HCT116 (cell line): ENCODE data around the gene CATSPERZ. TPM values are rescaled to one million over a fixed set of nuclear protein-coding genes. Genes with fewer than 3 reads are reported as not detected.

Source experiments
- ATAC-seq: fragments of 200-7000 bp; cut with Tn5 transposase; 2 replicates; pipeline ENCODE4 v1.9.1; 2020; ENCODE audit warnings: mild to moderate bottlenecking, moderate library complexity
- BruUV-seq: library from RNA; stranded (reverse); fragments of 400-500 nt; replicated peaks from 2 replicates; lab custom pipeline; 2021; lab: Mats Ljungman, UMichigan
- CTCF ChIA-PET: fragments of 300-600 bp; sonication (Branson Sonifier 250); formaldehyde crosslinking; loops from one replicate; lab custom pipeline; 2021; ENCODE audit warnings: antibody characterized with exemption; lab: Charles Lee
- POLR2A ChIA-PET: fragments of 300-600, 350-600 bp; sonication (Branson Sonifier 250); formaldehyde crosslinking; loops from one replicate; lab custom pipeline; 2021; ENCODE audit warnings: antibody characterized with exemption; lab: Charles Lee
- RAD21 ChIA-PET, 2 experiments: fragments of 300-600 bp; sonication (Branson Sonifier 250); formaldehyde crosslinking; loops; one replicate each; lab custom pipeline; 2023; ENCODE audit warnings: low total read pairs in 2 of 2; ENCODE audit not compliant: uncharacterized antibody in 2 of 2, unreplicated experiment in 2 of 2, low non-redundant PET in 1 of 2; lab: Charles Lee
- DNase-seq: peaks from one replicate; pipeline ENCODE4 v3.0.0-alpha.2; 2010; ENCODE audit warnings: low read depth, low spot score
- H2AFZ ChIP-seq: fragments of 200-600 bp; shearing (Covaris generic), sonication (generic); 2 replicates; pipeline ENCODE4 v1.6.1; 2017; ENCODE audit warnings: low read depth, mixed run types, mixed read lengths, antibody characterized with exemption, low read length; ENCODE audit not compliant: poor library complexity, severe bottlenecking
- H3K27ac ChIP-seq: 2 replicates; pipeline ENCODE4 v1.5.1; 2012; ENCODE audit warnings: low read depth, low read length
- H3K27me3 ChIP-seq: fragments of 200-600 bp; sonication (generic); 2 replicates; pipeline ENCODE4 v1.6.1; 2016; ENCODE audit warnings: mixed run types, low read length, mixed read lengths; ENCODE audit not compliant: insufficient read depth
- H3K36me3 ChIP-seq, 2 experiments: fragments of 200-500 bp in 1 of 2; fragments of 200-600 bp in 1 of 2; sonication (Bioruptor generic) in 1 of 2; sonication (generic) in 1 of 2; 2 replicates each; pipeline versions ENCODE4 v1.5.1 to v1.6.1; 2014 to 2016; ENCODE audit warnings: low read length in 2 of 2, inconsistent platforms in 1 of 2, mixed read lengths in 1 of 2, mixed run types in 1 of 2; ENCODE audit not compliant: insufficient read depth in 2 of 2, control insufficient read depth in 1 of 2
- H3K4me1 ChIP-seq, 2 experiments: fragments of 200-600 bp in 1 of 2; sonication (generic) in 1 of 2; 2 replicates each; pipeline versions ENCODE4 v1.5.1 to v1.6.1; 2012 to 2017; ENCODE audit warnings: low read length in 2 of 2, inconsistent platforms in 1 of 2, mild to moderate bottlenecking in 1 of 2, mixed read lengths in 1 of 2, mixed run types in 1 of 2, moderate library complexity in 1 of 2; ENCODE audit not compliant: insufficient read depth in 2 of 2, control insufficient read depth in 1 of 2
- H3K4me2 ChIP-seq: fragments of 200-600 bp; sonication (generic); 2 replicates; pipeline ENCODE4 v1.6.1; 2017; ENCODE audit warnings: mixed run types, low read length, mixed read lengths
- H3K4me3 ChIP-seq, 2 experiments: fragments of 200-600 bp in 1 of 2; sonication (generic) in 1 of 2; replicated peaks in 1 of 2; 2 replicates each; pipeline ENCODE4 v1.5.1; 2011 to 2016; ENCODE audit warnings: low read length in 2 of 2, control low read depth in 1 of 2, low read depth in 1 of 2, mild to moderate bottlenecking in 1 of 2, mixed read lengths in 1 of 2, mixed run types in 1 of 2
- H3K79me2 ChIP-seq: fragments of 200-600 bp; sonication (generic); 2 replicates; pipeline ENCODE4 v1.6.1; 2017; ENCODE audit warnings: mild to moderate bottlenecking, mixed run types, low read length, moderate library complexity, mixed read lengths; ENCODE audit not compliant: insufficient read depth
- H3K9ac ChIP-seq: fragments of 200-600 bp; sonication (generic); 2 replicates; pipeline ENCODE4 v1.6.1; 2016; ENCODE audit warnings: low read length, mixed read lengths
- H3K9me2 ChIP-seq: fragments of 200-600 bp; sonication (generic), shearing (Covaris generic); 2 replicates; pipeline ENCODE4 v1.6.1; 2017; ENCODE audit warnings: mixed run types, mild to moderate bottlenecking, moderate library complexity; ENCODE audit not compliant: insufficient read depth
- H3K9me3 ChIP-seq, 2 experiments: fragments of 200-500 bp in 1 of 2; fragments of 200-600 bp in 1 of 2; sonication (Bioruptor generic) in 1 of 2; sonication (generic) in 1 of 2; 2 replicates each; pipeline ENCODE4 v1.6.1; 2014 to 2017; ENCODE audit warnings: low read length in 2 of 2, mixed read lengths in 2 of 2, inconsistent platforms in 1 of 2, low read depth in 1 of 2, mild to moderate bottlenecking in 1 of 2, mixed run types in 1 of 2, moderate library complexity in 1 of 2; ENCODE audit not compliant: control insufficient read depth in 1 of 2, insufficient read depth in 1 of 2
- H4K20me1 ChIP-seq: fragments of 200-600 bp; sonication (generic), shearing (Covaris generic); 2 replicates; pipeline ENCODE4 v1.6.1; 2017; ENCODE audit warnings: mixed run types, mild to moderate bottlenecking, moderate library complexity; ENCODE audit not compliant: insufficient read depth
- CTCF ChIP-seq, 3 experiments: fragments of 200-600 bp in 1 of 3; sonication (generic) in 1 of 3; IDR thresholded peaks in 2 of 3; conservative IDR thresholded peaks in 1 of 3; 2 replicates each; pipeline ENCODE4 v1.5.1; 2012 to 2017; ENCODE audit warnings: low read depth in 2 of 3, low read length in 2 of 3, antibody characterized with exemption in 1 of 3, borderline replicate concordance in 1 of 3, control low read depth in 1 of 3, mild to moderate bottlenecking in 1 of 3, mixed read lengths in 1 of 3, mixed run types in 1 of 3, moderate library complexity in 1 of 3; ENCODE audit not compliant: insufficient read depth in 1 of 3
- FOSL1 ChIP-seq: IDR thresholded peaks from 2 replicates; pipeline ENCODE4 v1.6.1; 2012; ENCODE audit warnings: low read depth
- intact Hi-C: fragments of 100-400 bp; cut with micrococcal nuclease; formaldehyde crosslinking; loops from 2 replicates; pipeline ENCODE4 v1.10.0; 2022
- total RNA-seq: library from RNA; stranded (reverse); gene quantifications from one replicate; pipeline ENCODE4 v1.2.1, GENCODE V29; 2021; ENCODE audit not compliant: unreplicated experiment

Gene CATSPERZ
- total RNA-seq, 1 experiment from 2014 or later: 1.7 TPM

- no peaks in the 10 kb centered on the region for H3K9me2 ChIP-seq
- ATAC-seq (no peak), DNase-seq (no peak)
- H3K36me3 ChIP-seq: peaks cover 0 to 23% of the 10 kb centered on the region in 2 experiments; a peak in 2 of 4 replicates
- no peaks in the 10 kb centered on the region for H3K27me3 ChIP-seq
- no peak overlapping the region for H3K9ac ChIP-seq
- no TSS peak for BruUV-seq
- no peak overlapping the region for H3K4me3 ChIP-seq
- intact Hi-C loops: no loop called here
- H3K9me3 ChIP-seq: no peaks in the 10 kb centered on the region
- H3K4me2 ChIP-seq: no peak overlapping the region
- ChIA-PET CTCF (interaction anchor here (1.9 kb wide), 1 partner anchor 41 kb away, joined by 5 read pairs; no protein-coding TSS in a partner anchor), POLR2A (interaction anchor here (1.0 to 2.0 kb wide), 2 partner anchors 10 to 17 kb away, joined by 5 to 6 read pairs; no protein-coding TSS in a partner anchor), RAD21 (no interaction called here)
- peaks cover 44% of the 10 kb centered on the region for H3K79me2 ChIP-seq
- H3K4me1 ChIP-seq: peaks cover 13 to 38% of the 10 kb centered on the region in 2 experiments; a peak in 3 of 4 replicates
- H4K20me1 ChIP-seq: no peaks in the 10 kb centered on the region
- peak overlapping the region; percentile 83; the same call in 1 of the 2 replicates for H3K27ac ChIP-seq
- TF ChIP-seq FOSL1 (no peak), CTCF (IDR thresholded peaks at IDR 0.05 in 2 of 3, conservative IDR thresholded peaks at IDR 0.05 in 1 of 3; ENCODE audit: borderline replicate concordance in 1 of 3, insufficient read depth in 1 of 3, low read depth in 2 of 3, low read length in 2 of 3) (peak in 1 of 3 experiments; percentile 26; a peak in 1 of 6 replicates)
- H2AFZ ChIP-seq: no peak overlapping the region
These were observed 14.8 kb downstream of the CATSPERZ start for GRCh38 chr11:64314805-64315561.
